ENCODE data around the gene APMAP.
"Not testable (repeated sequence)": the region's sequence is repeated elsewhere in the genome, so short reads cannot be mapped to it uniquely, and the experiment has no call there.

Gene APMAP

DNA sequence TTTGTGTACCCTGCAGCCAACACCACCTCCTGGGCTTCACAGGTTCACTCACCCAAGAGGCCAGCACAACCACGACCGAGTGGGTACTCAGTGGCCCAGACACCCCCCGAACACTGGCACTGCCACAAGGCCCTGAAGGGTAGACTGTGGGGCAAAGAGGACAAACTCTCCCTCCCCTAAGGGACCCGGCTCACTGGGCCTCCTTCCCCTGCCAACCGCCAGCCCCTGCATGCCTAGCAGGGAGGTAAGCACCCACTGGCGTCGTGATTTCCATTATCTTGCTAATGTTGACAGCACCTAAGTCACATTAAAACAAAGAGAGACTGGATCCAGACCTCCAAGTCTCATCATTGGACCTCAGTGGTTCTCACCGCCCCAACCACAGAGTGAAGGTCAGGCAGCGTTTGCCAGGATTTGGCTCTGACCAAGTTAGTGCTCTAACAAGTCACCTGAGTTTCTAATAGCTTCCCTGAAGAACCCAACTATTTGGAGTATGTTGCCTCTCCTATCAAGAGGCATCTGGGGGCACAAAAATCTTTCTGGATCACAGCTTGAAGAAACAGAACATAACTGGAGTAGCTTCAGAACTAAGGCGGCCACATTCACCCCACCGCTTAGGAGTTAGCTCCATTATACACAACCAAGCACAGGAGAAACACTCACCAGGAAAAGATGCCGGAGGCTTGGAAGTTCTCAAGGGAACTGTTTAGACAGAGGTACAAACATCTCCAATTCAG lies 14.0 kb upstream of the APMAP start:
- no peak for DNase-seq

DNA sequence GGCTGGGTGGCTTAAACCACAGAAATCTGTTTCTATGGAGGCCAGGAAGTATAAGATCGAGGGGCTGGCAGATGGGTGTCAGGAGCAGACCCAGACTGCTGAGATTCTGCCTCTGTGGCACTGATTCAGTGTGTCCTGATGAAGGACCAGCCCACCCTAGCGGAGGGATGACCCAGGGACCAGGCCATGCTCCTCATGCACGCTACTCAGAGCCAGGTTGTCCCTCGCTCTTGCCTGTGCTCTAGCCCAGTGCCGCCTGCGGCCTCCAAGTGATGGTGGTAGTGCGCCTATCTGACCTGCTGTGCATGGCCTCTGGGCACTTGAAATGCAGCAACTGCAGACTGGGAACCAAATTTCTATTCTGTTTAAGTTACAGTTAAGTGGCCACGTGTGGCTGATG lies 13.1 kb upstream of the APMAP start:
- DNase-seq = no peak

DNA sequence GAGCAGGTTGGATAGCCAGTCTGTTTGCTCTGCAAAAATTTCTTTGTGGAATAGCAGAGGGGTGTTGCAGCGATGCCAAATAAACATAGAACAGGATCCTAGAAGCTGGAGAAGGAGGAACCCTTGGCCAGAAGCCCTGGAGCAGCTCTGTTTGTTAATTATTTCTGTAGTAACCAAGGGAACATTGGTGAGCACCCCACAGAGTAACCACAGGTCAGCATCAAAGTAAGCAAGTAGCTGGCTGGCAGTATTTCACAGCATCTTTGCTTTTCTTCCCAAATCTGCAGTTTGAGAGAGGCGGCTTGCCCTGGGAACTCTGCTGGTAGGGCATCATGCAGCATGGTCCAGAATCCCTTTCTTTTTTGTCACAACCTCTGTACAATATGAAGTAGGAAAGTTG lies 12.7 kb upstream of the APMAP start:
- DNase-seq = no peak

GRCh38 chr20:25003002-25003401 lies 10.5 kb upstream of the APMAP start:
- DNase-seq = no peak

DNA sequence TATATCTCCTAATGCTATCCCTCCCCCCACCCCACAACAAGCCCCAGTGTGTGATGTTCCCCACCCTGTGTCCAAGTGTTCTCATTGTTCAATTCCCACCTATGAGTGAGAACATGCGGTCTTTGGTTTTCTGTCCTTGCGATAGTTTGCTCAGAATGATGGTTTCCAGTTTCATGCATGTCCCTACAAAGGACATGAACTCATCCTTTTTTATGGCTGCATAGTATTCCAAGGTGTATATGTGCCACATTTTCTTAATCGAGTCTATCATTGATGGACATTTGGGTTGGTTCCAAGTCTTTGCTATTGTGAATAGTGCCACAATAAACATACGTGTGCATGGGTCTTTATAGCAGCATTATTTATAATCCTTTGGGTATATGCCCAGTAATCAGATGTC lies 8.8 kb upstream of the APMAP start:
- not testable (repeated sequence) for DNase-seq

DNA sequence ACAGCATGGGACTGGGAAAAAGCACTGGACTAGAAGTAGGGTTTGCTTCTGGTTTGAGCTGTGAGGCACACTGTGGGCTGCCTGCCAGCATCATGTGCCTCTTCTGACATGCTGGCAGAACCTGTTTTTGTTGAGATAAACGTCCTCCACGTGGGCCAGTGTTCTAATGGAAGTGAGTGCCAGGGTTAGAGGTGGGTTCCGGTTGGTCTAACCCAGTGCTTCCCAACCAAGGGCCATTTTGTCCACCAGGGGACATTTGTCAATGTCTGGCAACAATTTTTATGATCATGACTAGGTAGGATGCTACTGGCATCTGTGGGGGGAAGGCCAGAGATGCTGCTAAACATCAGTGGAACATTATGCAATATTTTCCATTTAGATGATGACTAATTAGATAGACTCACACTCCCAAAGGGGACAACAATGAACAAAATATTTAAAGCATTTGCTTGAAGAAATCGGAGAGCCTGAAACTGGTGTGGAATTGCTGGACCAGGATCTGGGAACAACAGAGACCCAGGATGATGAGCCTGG lies 7.8 kb upstream of the APMAP start:
- no peak for DNase-seq

GRCh38 chr20:24999568-24999967 lies 7.0 kb upstream of the APMAP start:
- DNase-seq = no peak

DNA sequence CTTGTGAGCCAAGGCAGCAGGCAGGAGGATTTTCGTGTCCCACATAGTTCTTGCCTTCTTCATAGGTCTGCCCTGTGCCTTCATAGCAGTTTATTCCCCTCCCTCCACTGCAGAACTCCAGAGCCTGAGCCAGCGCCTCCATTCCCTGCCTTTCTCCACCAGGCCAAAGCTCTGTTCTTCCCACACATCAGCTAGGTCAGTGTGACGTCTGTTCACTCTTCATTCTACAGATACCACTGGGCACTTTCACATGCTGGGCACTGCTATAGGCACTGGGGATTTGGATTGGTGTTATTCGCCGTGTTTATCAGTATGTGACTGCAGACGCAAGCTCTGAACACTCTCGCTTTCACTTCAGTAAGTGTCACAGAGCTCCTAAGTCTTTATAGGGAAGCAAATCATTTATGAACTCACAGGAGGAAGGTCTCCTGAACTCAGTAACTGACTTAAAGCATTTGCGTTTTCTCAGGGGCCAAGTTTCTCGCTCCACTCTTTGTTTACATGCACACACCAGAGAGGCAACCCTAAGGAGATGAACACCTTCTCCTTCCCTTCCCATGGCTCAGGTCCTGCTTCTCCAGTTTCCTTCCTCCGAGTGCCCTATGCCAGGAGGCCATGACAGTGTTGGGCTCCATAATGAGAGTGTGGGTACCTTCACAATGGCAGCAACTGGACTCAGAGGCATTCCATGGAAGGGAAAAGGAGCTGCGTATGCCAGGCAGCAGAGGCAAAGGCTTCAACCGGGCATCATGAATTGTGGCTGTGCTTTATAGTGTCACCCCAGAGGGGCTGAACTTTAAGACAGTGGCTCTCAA lies 6.3 kb upstream of the APMAP start:
- DNase-seq = no peak

- no peak for DNase-seq
Observed at GRCh38 chr20:24998121-24998520, 5.6 kb upstream of the APMAP start.

- no peak for DNase-seq
Observed at GRCh38 chr20:24996449-24997377, 4.2 kb upstream of the APMAP start.

DNA sequence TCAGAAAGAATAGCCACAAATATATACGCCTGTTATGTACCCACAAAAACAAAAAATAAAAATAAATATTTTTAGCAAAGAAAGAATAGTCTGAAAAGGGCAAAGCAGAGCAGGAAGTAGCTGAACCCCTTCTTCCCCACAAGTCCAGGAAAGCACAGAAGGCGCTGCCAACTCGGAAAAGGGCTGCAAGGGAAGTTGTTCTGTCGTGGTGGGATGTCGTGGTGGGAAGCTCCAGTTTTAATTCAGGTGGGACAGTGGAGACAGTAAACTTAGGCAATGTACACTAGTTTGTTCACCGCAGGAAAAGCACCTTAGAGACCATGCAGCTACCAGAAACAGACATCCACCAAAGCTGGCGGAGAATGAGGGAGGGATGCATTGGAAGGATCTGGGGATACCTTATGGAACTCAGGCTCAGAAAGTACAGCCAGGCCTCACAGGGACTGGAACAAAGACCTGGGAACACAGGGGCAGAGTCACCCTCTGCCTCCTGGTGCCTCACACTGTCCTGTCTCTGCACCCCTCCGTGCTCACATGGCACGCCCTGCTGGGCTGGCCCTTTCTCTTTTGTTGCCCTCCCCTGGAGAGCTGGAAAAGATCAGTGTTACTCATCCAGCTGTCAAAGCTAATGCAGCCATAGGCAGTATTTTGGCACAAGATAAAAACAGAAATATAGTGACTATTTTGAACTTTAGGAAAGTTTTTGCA lies 3.3 kb upstream of the APMAP start:
- DNase-seq = no peak

GRCh38 chr20:24994470-24995368 lies 2.2 kb upstream of the APMAP start:
- peak; percentile 56 for DNase-seq

- no peak for DNase-seq
Observed at GRCh38 chr20:24994186-24994465, 1.6 kb upstream of the APMAP start.

- no peak for DNase-seq
Observed at GRCh38 chr20:24993337-24994185, 1.0 kb upstream of the APMAP start.

GRCh38 chr20:24991897-24992486 lies 559 bp downstream of the APMAP start:
- peak; percentile 57 for DNase-seq

- DNase-seq = no peak
Observed at GRCh38 chr20:24990810-24991252, 1.7 kb downstream of the APMAP start.

- peak; percentile 20 for DNase-seq
Observed at GRCh38 chr20:24989162-24989561, 3.4 kb downstream of the APMAP start.

DNA sequence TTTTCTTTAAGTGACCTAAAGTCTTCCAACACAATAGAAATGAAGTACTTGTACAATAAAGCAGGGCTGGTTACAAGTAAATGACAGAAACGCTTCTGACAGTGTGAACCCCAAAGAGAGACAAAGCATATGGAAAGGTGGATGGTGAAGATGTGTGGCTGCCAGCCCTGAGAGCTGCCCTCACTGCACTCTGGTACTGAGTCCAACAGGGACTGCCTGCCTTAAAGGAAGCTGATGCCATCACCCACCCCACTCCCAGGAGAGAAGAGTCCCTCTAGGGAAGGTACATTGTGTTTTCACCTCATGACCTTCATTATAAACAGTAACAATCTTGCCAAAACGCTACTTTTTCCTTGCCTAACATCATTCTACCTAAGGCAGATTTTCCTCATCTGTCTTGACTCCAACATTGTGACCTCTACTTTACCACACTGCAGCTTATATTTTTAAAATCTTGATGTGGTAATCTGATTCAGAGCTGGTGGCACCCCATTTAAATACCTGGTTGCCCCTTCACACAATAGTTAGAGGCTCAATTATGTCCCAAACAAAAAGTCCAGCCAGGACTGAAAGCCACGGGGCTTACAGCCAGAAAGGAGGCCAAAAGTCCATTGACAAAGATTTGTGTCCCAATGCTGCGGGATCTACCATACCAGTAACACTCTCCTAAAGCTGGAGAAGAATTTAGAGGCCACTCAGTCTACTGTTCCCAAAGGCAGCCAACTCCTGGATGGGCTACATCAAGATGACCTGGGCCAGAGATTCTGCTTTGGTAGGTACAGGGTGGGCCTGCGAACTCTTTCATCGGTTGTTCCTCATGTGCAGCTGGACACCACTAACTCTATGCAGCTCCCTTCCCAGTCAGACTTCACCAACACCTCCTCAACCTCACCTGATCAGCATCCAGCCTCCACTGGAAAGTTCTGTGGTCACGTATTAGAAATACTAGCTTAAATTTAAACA lies 4.4 kb downstream of the APMAP start:
- no peak for DNase-seq

DNA sequence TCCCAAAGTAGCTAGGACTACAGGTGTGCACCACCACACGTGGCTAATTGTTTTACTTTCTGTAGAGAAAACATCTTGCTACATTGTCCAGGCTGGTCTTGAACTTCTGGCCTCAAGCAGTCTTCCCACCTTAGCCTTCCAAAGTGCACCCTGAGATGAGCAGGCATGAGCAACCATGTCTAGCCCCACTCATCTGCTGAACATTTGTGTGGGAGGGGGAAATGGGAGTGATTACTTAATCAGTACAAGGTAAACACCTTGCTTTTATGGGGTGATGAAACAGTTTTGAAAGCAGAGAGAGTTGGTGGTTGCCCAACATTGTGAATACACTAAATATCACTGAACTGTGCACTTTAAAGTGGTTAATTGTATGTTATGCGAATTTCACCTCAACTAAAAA lies 5.3 kb downstream of the APMAP start:
- peak; percentile 32 for DNase-seq
